GM21515 (cell line): ENCODE data around the gene MESP1.
"Not testable (repeated sequence)": the region's sequence is repeated elsewhere in the genome, so short reads cannot be mapped to it uniquely, and the experiment has no call there.

Source experiments
- ATAC-seq: cut with Tn5 transposase; IDR thresholded peaks from one replicate; pipeline ENCODE4 v1.9.1; 2021; ENCODE audit not compliant: unreplicated experiment

The MESP1 gene, protein sequence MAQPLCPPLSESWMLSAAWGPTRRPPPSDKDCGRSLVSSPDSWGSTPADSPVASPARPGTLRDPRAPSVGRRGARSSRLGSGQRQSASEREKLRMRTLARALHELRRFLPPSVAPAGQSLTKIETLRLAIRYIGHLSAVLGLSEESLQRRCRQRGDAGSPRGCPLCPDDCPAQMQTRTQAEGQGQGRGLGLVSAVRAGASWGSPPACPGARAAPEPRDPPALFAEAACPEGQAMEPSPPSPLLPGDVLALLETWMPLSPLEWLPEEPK

DNA sequence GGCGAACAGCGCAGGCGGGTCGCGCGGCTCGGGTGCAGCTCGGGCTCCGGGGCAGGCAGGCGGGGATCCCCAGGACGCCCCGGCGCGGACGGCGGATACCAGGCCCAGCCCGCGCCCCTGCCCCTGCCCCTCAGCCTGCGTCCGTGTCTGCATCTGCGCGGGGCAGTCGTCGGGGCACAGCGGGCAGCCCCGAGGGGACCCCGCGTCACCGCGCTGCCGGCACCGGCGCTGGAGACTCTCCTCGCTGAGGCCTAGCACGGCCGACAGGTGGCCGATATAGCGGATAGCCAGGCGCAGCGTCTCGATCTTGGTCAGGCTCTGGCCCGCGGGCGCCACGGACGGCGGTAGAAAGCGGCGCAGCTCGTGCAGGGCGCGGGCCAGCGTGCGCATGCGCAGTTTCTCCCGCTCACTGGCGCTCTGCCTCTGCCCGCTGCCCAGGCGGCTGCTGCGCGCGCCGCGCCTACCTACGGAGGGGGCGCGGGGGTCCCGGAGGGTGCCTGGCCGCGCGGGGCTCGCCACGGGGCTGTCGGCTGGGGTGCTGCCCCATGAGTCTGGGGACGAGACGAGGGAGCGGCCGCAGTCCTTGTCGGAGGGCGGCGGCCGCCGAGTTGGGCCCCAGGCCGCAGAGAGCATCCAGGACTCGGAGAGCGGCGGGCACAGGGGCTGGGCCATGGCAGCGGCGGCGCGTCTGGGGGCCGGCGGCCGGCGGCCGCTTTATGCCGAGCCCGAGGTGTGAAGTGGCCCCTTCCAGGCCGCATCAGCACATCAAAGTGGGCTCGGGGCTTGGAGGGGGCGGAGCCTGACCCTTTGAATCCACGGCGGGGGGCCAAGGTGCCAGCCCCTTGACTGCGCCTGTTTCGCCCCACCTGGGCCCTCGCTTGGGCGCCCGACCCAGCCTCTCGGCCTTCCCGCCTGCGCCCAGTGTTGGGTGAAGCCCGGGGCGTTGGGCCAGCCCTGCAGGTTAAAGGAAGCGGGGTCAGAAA lies at the start of gene MESP1:
TSS of gene MESP1 (minus strand) at position 690 of the 983 bp plus-strand sequence. CDS start at position 672, 18 bp downstream.
- peak; percentile 94 for ATAC-seq

DNA sequence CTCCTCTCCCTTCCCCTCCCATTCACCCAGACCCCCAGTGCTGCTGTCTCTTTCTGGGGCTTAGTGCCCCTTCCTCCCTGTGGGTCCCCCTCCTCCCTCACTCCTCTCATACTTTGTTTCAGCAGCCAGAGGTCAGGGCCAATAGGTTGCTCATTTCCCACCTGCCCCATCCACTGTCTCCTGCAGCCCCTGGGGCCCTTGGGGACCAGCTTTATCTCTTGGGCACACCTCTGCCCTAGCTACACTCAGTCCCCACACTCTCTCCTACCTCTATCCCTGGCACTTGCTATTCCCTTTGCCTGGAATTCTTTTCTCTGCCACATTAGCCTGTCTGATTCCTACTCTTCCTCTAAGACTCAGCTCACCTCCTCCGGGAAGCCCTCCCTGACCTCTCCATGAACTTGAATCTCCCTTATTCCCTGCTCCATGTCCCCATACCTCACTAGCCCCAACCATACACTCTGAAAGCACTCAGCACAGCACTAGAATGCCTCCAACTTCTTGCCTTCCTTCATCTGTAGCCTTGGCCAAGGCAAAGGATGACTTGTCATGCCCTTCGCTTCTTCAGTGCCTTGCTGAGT lies 49.0 kb upstream of the MESP1 start:
- ATAC-seq: no peak

DNA sequence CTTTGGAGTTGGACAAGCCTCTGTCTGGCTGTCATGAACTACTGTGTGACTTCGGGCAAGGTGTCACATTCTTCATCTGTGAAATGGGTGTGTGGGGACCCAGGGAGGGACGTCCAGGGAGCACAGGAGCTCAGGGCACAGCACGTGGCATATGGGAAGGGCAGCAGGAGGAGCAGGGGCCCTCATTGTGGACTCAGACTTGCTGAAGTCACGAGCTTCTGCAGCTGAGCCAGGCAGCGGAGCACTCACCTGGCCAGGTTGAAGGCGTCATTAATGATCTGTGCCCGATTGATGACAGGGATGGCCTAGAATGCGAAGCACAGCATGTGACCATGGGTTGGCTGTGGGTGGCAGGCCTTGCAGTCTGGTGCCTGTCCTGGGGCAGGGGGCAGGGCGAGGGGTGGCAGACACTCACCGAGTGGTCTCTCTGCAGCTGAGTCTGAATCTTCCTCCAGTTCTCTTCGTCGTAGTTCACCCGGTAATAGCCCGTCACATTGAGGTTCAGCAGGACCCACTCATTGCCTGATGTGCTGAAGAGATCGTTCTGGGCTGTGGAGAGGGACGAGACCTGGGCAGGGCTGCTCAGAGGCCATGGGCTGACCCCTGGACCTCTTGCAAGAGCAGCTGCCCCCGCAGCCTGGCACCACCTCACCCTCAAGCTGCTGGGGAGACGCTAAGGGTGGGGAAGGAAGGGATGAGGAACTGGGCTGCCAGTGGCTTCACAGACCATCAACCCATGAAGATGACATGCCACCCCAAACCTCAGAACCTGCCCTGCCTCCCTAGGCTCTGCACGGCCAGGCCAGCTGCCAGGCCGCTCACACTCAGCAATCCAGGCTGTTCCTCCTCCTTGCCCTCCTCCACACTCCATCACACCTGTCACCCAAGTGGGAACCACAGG lies 48.2 kb upstream of the MESP1 start:
- no peak for ATAC-seq

DNA sequence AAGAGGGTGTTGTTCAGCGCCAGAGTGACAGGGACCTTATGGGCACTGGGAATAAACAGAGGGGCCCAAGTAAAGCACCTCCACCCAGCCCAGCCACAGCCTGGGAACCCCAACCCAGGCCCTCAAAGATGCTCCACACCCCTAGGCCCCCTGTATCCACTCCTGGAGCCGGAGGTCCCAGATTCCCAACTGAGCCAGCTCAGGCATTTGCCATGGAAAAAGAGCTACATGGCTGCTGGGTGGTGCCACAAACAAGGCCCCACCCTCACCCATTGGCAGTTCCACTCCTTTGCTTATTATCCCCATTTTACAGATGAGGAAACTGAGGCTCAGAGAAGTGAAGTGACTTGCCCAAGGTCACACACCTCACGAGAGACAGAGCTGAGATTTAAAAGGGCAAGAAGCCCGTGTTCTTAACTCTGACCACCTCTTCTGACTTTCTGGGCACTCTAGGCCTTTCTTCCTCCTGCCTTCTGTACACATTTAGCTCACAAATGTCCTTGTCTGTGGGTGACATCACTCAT lies 46.7 kb upstream of the MESP1 start:
- no peak for ATAC-seq

DNA sequence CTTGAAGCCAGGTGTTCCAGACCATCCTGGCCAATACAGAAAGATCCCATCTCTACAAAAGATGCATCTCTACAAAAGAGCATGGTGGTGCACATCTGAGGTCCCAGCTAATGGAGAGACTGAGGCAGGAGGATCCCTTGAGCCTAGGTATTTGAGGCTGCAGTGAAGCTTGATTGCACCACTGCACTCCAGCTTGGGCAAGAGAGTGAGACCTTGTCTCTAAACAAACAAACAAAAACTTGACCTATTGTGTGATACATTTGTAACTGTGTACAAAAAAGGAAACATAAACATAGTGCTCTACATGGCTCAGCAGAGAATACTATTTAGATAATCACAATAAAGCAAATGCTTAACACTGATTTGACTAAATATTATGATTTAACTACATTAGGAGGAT lies 44.9 kb upstream of the MESP1 start:
- ATAC-seq: no peak

DNA sequence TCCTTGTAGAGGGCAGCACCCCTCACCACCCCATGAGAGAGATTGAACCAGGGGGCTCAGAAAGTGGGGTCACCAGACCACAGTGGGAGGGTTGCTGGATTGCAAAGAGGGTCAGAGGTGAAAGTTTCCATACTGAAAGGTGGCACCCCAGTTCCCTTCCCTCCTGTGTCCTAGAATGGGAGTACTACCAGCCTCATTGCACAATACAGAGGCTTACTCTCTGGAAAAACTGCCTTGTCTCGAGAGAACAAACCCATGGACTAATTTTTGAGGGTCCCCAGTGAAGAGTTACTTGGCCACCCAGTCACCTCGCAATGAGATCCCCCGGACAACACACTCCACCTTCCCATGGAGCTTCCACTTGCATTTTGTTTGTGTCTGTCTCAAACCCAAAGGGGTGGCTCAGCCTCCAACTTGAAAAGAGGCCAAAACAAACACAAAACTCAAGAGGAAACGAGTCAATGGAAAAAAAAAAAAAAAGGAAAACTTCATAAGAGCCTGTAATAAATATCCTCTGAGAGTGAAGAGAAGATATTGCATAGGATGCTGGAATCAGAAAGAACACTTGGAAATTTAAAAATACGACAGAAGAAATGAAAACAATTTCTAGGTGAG lies 43.7 kb upstream of the MESP1 start:
- ATAC-seq: no peak

DNA sequence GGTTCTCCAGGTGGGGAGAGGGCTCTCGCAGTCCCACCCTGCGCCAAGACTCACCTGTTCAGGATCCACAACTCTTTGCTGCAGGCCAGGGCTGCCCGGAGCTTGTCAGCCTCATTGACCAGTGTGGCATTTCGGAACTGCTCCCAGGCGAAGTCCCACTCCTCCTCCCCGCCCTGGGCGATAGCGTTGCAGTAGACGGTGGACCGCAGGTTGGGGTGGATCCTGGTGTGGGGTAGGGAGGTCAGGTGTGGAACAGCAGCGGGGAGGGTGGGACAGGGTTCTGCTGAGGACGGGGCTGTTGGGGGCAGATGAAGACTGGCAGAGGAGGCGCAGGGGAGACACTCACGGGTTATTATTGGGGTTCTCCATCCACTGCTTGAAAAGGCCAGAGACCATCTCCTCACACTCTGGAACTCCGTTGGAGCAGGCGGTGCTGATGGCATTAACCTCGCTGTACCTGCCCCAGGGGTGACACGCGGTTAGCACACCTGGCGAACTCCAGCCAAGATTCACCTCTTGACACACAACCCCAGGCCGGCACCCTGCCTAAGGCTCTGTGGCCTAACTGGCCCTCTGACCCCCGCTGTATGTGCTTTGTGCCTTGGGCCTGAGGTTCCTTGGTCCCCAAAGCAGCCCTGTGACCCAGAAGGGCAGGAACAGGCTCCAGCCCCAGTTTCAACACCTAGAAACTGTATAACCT lies 41.2 kb upstream of the MESP1 start:
- ATAC-seq: no peak

DNA sequence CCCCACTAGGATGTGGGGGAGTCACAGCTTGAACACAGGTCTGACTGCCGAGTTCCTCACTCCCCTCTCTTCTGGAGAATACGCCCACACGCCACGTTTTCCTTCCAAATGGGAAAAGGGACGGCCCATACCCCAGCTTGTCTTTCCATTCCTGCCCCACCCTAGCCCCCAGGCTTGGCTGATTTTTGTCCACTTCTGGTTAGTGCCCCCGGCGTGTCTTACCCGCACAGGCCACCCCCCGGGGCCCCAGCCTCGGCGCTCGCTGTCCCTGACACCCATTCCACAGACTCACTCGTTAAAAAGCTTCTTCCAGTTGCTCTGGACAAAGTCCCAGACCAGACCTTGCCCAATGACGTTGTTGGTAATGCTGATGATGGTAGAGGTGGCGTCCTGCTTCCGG lies 39.6 kb upstream of the MESP1 start:
- no peak for ATAC-seq

DNA sequence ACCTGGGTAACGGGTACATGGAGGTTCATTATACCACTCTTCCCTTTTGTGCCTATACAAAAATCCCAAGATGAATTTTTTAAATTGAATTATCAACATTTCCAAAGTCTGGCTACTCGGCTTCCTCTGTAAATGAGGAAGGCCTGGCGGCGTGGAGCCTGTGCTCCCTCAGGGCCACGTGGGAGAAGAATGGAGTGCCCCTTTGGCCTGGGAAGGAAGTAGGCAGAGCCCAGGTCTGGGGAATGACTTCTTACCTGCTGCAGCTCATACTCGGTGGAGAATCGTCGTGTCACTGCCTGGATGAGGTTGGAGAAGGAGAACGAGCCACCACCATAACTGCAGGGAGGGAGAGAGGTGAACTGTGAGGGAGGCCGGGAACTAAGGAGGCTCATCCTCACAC lies 39.2 kb upstream of the MESP1 start:
- ATAC-seq: no peak

DNA sequence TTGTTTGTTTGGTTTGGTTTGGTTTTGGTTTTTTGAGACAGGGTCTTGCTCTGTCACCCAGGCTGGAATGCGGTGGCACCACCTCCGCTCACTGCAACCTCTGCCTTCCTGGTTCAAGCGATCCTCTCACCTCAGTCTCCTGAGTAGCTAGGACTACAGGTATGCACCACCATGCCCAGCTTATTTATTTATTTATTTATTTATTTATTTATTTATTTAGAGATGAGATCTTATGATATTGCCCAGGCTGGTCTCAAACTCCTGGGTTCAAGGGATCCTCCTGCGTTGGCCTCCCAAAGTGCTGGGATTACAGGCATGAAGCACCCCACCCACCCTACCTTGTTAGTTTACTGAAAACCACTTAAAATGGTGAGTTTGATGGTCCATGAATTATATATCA lies 37.5 kb upstream of the MESP1 start:
- ATAC-seq: not testable (repeated sequence)

DNA sequence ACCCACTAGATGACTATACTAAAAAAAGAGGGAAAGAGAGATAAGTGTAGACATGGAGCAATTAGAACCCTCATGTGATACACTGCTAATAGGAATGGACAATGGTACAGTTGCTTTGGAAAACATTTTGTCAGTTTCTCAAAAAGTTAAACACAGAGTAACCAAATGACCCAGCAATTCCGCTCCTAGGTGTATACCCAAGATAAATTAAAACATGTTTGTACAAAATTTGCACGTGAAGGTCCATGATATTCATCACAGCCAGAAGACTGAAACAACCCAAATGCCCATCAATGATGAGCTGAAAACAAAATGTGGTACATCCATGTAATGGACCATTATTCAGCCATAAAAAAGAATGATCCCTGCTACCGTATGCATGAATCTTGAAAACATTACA lies 36.9 kb upstream of the MESP1 start:
- no peak for ATAC-seq

DNA sequence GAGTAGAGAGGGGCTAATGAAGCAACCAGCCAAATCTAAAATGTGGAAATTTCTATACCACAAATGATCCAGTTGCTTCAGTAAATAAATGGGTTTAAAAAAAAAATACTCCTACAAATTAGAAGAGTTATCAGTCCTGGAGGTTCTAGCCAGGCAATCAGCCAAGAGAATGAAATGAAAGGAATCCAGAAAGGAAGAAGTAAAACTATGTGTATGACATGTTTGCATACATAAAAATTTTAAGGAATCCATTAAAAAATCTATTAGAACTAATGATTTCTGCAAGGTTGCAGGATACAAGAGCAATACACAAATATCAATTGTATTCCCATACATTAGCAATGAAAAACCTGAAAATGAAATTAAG lies 34.7 kb upstream of the MESP1 start:
- no peak for ATAC-seq

DNA sequence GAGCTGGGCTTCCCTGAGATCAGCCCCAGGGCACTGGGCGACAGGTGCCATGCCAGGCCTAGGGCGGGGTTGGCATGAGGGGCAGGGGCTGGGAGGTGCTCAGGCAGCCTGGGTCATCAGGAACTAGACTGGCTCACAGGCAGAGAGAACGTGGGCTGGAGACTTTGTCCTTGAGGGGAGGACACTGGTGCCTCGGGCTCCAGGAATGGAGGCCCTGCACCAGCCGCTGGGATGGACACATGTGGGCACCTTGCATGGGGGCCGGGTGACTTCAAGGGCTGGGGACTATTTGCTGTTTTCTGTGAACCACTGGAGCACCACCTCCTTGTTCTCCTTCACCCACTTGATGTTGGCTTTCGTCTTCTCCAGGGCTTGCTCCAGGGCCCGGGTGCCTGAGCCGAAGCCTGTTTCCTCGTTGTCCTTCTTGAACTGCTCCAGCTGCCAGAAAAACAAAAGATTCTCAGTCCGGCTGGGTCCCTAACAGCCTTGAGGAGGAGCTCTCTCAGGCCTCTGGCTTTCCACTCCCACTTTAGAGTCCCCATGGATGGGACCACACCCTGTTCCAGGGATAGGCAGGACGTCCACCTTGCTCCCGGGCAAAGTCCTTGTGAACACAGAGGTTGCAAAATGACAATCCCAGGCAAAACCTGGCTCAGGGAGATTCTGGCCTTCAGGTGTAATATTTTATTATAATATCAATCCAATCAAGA lies 34.2 kb upstream of the MESP1 start:
- ATAC-seq: no peak

DNA sequence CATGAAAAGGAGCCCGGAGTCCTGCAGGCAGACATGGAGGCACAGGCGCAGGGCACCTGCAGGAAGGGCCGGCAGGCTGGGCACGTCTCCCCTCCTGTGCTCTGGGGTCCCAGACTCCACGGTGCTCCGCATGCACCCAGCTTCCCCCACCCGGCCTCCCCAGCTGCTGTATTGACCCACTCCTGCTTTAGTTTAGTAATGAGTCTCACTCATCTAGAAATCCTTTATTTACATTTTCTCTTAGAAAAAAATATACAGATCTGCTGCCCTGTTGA lies 33.6 kb upstream of the MESP1 start:
- no peak for ATAC-seq

DNA sequence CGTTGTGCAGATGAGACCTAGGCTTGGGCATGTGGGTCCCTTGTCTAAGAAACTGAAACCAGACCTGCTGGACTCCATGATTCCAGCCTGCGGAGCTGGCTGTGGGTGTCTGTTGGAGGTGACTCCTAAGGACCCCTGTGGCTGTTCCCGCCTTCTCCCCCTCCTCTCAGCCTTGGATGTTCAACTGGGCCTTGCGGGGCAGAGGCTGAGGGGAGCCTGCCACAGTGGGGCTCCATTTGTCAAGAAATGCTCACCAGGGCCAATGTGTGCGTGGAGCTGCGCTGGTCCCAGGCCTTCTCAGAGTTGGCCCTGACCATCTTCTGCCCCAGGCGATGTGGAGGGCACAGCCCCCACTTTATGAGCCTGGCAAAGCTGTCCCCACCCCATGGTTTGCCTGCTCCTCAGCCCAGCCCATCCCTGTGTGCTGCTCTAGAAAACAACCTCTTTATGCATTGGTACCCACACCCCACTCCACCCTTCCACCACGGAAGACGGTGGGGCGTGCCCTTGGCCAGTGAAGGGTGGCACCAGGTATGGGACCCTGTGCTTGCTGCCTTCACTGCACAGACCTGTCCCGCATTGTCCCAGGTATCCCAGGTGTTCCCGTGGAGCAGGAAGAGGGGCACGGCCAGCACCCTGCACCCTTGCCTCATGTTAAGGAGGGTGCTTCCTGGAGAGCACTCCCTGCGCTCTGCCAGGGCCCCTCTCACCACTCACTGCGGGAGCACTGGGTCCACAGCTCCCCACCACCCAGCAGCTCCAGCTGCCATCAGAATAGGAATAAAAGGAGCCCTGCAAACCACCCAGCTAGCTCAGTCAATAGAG lies 33.0 kb upstream of the MESP1 start:
- ATAC-seq: no peak

DNA sequence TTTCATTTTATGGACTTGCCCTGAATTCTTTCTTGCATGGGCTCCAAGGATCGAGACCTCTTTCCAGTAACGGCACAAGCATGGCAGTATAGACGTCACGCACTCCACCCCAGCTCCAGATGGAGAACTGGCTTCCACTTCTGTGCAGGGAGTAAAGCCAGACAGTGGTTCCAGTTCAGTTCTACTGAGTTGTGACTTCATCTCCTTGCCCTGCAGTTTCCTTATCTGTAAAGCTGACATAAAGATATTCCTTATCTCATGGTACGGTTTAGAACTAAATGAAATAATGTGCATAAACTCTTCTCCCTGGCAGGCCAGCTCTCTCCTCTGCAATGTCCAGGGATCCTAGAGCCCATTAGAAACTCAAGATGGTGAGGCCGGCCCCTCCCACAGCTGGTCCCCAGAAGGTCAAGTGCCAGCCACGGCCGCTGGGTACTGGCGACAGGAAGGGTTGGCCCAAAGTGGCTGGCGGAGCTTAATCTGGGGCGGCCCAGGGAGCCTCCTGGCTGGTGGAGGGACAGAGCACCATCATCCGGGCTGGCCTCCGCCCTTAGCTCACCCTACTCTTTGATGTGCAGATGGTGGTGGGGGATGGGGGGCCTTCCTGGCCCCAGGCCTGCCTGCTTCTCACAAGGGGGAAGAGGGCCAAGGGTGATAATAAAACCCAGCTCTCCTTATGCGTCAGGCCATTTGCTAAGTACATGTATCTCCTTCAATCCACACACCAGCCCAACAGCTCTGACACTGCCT lies 32.2 kb upstream of the MESP1 start:
- no peak for ATAC-seq

DNA sequence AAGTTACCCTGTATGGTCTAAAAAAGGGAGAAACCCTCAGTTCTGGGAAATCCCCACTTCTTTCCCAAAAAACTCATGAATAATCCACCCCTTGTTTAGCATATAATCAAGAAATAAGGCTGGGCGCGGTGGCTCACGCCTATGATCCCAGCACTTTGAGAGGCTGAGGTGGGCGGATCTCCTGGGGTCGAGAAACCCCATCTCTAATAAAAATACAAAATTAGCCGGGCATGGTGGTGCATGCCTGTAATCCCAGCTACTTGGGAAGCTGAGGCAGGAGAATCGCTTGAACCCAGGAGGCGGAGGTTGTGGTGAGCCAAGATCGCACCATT lies 31.5 kb upstream of the MESP1 start:
- not testable (repeated sequence) for ATAC-seq
